RPMI7951 (cell line): Measurements from ENCODE around the gene CDK15. TPM values are rescaled to one million over a fixed set of nuclear protein-coding genes. Genes with fewer than 3 reads are reported as not detected.
"Not testable (repeated sequence)": the region's sequence is repeated elsewhere in the genome, so short reads cannot be mapped to it uniquely, and the experiment has no call there.

Experiments
- DNase-seq: peaks from one replicate; pipeline ENCODE4 v3.0.0-alpha.2; 2012; ENCODE audit warnings: low read depth
- total RNA-seq: library from RNA; depleted of rRNA; stranded (reverse); fragments of >200 nt; shearing (Covaris generic); gene quantifications from 2 replicates; pipeline ENCODE4 v1.2.3, GENCODE V29; 2014; rRNA removed

Gene CDK15
- 59.0 and 67.0 TPM in 2 replicates for total RNA-seq

GRCh38 chr2:201806442-201807170 is at the start of gene CDK15:
CDK15 (plus strand) TSS chr2:201806537; CDS start chr2:201806665, 128 bp downstream.
- peak; percentile 87 for DNase-seq

GRCh38 chr2:201758234-201758633 is 48.1 kb upstream of the CDK15 start:
- DNase-seq, result no peak

GRCh38 chr2:201758873-201759272 is 47.5 kb upstream of the CDK15 start:
- no peak for DNase-seq

- DNase-seq, result no peak
Measured at GRCh38 chr2:201759567-201759966, 46.8 kb upstream of the CDK15 start.

- no peak for DNase-seq
Measured at GRCh38 chr2:201761101-201761500, 45.2 kb upstream of the CDK15 start.

- DNase-seq, result not testable (repeated sequence)
Measured at GRCh38 chr2:201764469-201764868, 41.9 kb upstream of the CDK15 start.

- DNase-seq, result no peak
Measured at GRCh38 chr2:201765799-201766198, 40.5 kb upstream of the CDK15 start.

GRCh38 chr2:201768918-201769317 is 37.4 kb upstream of the CDK15 start:
- no peak for DNase-seq

- no peak for DNase-seq
Measured at GRCh38 chr2:201769666-201770373, 36.5 kb upstream of the CDK15 start.

GRCh38 chr2:201773990-201774389 is 32.3 kb upstream of the CDK15 start:
- no peak for DNase-seq

- no peak for DNase-seq
Measured at GRCh38 chr2:201774546-201774945, 31.8 kb upstream of the CDK15 start.

- DNase-seq, result no peak
Measured at GRCh38 chr2:201775326-201775725, 31.0 kb upstream of the CDK15 start.

- DNase-seq, result no peak
Measured at GRCh38 chr2:201777043-201777442, 29.3 kb upstream of the CDK15 start.

GRCh38 chr2:201777869-201778268 is 28.5 kb upstream of the CDK15 start:
- no peak for DNase-seq

- peak; percentile 27 for DNase-seq
Measured at GRCh38 chr2:201779901-201780673, 26.2 kb upstream of the CDK15 start.

- DNase-seq, result peak; percentile 100
Measured at GRCh38 chr2:201780674-201781493, 25.5 kb upstream of the CDK15 start, which contains the start of gene ALS2. ALS2 (minus strand) TSS chr2:201780933; CDS start chr2:201768885, 12,048 bp downstream.

- peak; percentile 25 for DNase-seq
Measured at GRCh38 chr2:201781557-201782051, 24.7 kb upstream of the CDK15 start.

- no peak for DNase-seq
Measured at GRCh38 chr2:201784563-201784962, 21.8 kb upstream of the CDK15 start.

- DNase-seq, result no peak
Measured at GRCh38 chr2:201785135-201785534, 21.2 kb upstream of the CDK15 start.

- peak; percentile 41 for DNase-seq
Measured at GRCh38 chr2:201786471-201786870, 19.9 kb upstream of the CDK15 start.

- no peak for DNase-seq
Measured at GRCh38 chr2:201788371-201788770, 18.0 kb upstream of the CDK15 start.
